ES-I3 (cell line): ENCODE measurements around the gene LRRC1.

Experiments used
- H3K36me3 ChIP-seq: 2 replicates; pipeline ENCODE4 v1.6.1; 2013; ENCODE audit warnings: mild to moderate bottlenecking, low read length, control low read depth, moderate library complexity; ENCODE audit not compliant: insufficient read depth
- H3K4me1 ChIP-seq: 2 replicates; pipeline ENCODE4 v1.6.1; 2013; ENCODE audit warnings: mild to moderate bottlenecking, control low read depth, low read length; ENCODE audit not compliant: insufficient read depth
- H3K9ac ChIP-seq: 2 replicates; pipeline ENCODE4 v1.6.1; 2013; ENCODE audit warnings: low read depth, mild to moderate bottlenecking, low read length, moderate library complexity
- H3K9me3 ChIP-seq: 2 replicates; pipeline ENCODE4 v1.6.1; 2013; ENCODE audit warnings: mild to moderate bottlenecking, low read length, moderate library complexity; ENCODE audit not compliant: control insufficient read depth, insufficient read depth

Gene LRRC1

GRCh38 chr6:53929821-53930120 lies 135.0 kb downstream of the LRRC1 start:
- no peaks in the 10 kb centered on the region for H3K36me3 ChIP-seq
- H3K9ac ChIP-seq: no peak overlapping the region
- no peaks in the 10 kb centered on the region for H3K9me3 ChIP-seq
- no peaks in the 10 kb centered on the region for H3K4me1 ChIP-seq

- Histone ChIP-seq H3K36me3 (no peaks in the 10 kb centered on the region), H3K9me3 (no peaks in the 10 kb centered on the region), H3K4me1 (no peaks in the 10 kb centered on the region), H3K9ac (no peak overlapping the region)
These were observed 135.5 kb downstream of the LRRC1 start for GRCh38 chr6:53930330-53930729.

- Histone ChIP-seq H3K36me3 (no peaks in the 10 kb centered on the region), H3K4me1 (no peaks in the 10 kb centered on the region), H3K9ac (no peak overlapping the region), H3K9me3 (no peaks in the 10 kb centered on the region)
These were observed 136.3 kb downstream of the LRRC1 start for GRCh38 chr6:53931086-53931485.

GRCh38 chr6:53932516-53932915 lies 137.7 kb downstream of the LRRC1 start:
- Histone ChIP-seq H3K36me3 (no peaks in the 10 kb centered on the region), H3K9me3 (no peaks in the 10 kb centered on the region), H3K4me1 (no peaks in the 10 kb centered on the region), H3K9ac (no peak overlapping the region)

GRCh38 chr6:53934023-53934422 lies 139.2 kb downstream of the LRRC1 start:
- H3K9me3 ChIP-seq: no peaks in the 10 kb centered on the region
- no peak overlapping the region for H3K9ac ChIP-seq
- H3K36me3 ChIP-seq: no peaks in the 10 kb centered on the region
- H3K4me1 ChIP-seq: no peaks in the 10 kb centered on the region

GRCh38 chr6:53937461-53937860 lies 142.7 kb downstream of the LRRC1 start:
- Histone ChIP-seq H3K9me3 (no peaks in the 10 kb centered on the region), H3K9ac (no peak overlapping the region), H3K36me3 (no peaks in the 10 kb centered on the region), H3K4me1 (no peaks in the 10 kb centered on the region)

GRCh38 chr6:53938810-53939209 lies 144.0 kb downstream of the LRRC1 start:
- H3K4me1 ChIP-seq: no peaks in the 10 kb centered on the region
- no peaks in the 10 kb centered on the region for H3K9me3 ChIP-seq
- no peak overlapping the region for H3K9ac ChIP-seq
- H3K36me3 ChIP-seq: no peaks in the 10 kb centered on the region

- no peak overlapping the region for H3K9ac ChIP-seq
- no peaks in the 10 kb centered on the region for H3K9me3 ChIP-seq
- H3K36me3 ChIP-seq: no peaks in the 10 kb centered on the region
- no peaks in the 10 kb centered on the region for H3K4me1 ChIP-seq
These were observed 145.0 kb downstream of the LRRC1 start for GRCh38 chr6:53939830-53940229.

GRCh38 chr6:53943395-53943794 lies 148.6 kb downstream of the LRRC1 start:
- Histone ChIP-seq H3K4me1 (no peaks in the 10 kb centered on the region), H3K36me3 (no peaks in the 10 kb centered on the region), H3K9ac (no peak overlapping the region), H3K9me3 (no peaks in the 10 kb centered on the region)

- Histone ChIP-seq H3K36me3 (no peaks in the 10 kb centered on the region), H3K4me1 (no peaks in the 10 kb centered on the region), H3K9ac (no peak overlapping the region), H3K9me3 (no peaks in the 10 kb centered on the region)
These were observed 149.3 kb downstream of the LRRC1 start for GRCh38 chr6:53944091-53944490.

GRCh38 chr6:53944543-53944942 lies 149.7 kb downstream of the LRRC1 start:
- Histone ChIP-seq H3K36me3 (no peaks in the 10 kb centered on the region), H3K9me3 (no peaks in the 10 kb centered on the region; the same call in 1 of the 2 replicates), H3K9ac (no peak overlapping the region)

GRCh38 chr6:53945765-53946407 lies 151.1 kb downstream of the LRRC1 start:
- no peaks in the 10 kb centered on the region; the same call in 1 of the 2 replicates for H3K9me3 ChIP-seq
- H3K4me1 ChIP-seq: no peaks in the 10 kb centered on the region
- H3K36me3 ChIP-seq: no peaks in the 10 kb centered on the region
- no peak overlapping the region for H3K9ac ChIP-seq

More at GRCh38 chr6:53944543-53944942, 149.7 kb downstream of the LRRC1 start:
- no peaks in the 10 kb centered on the region for H3K4me1 ChIP-seq

GRCh38 chr6:53947780-53948179 lies 153.0 kb downstream of the LRRC1 start:
- no peak overlapping the region for H3K9ac ChIP-seq
- no peaks in the 10 kb centered on the region for H3K4me1 ChIP-seq
- H3K36me3 ChIP-seq: no peaks in the 10 kb centered on the region; the same call in 1 of the 2 replicates
- no peaks in the 10 kb centered on the region; the same call in 1 of the 2 replicates for H3K9me3 ChIP-seq

GRCh38 chr6:53951383-53951782 lies 156.6 kb downstream of the LRRC1 start:
- no peaks in the 10 kb centered on the region for H3K4me1 ChIP-seq
- no peaks in the 10 kb centered on the region; the same call in 1 of the 2 replicates for H3K9me3 ChIP-seq
- H3K9ac ChIP-seq: no peak overlapping the region
- H3K36me3 ChIP-seq: no peaks in the 10 kb centered on the region; the same call in 1 of the 2 replicates

- Histone ChIP-seq H3K36me3 (no peaks in the 10 kb centered on the region; the same call in 1 of the 2 replicates), H3K9ac (no peak overlapping the region), H3K9me3 (no peaks in the 10 kb centered on the region), H3K4me1 (no peaks in the 10 kb centered on the region)
These were observed 161.4 kb downstream of the LRRC1 start for GRCh38 chr6:53956068-53956711.
